ENCODE measurements around the gene BATF2. TPM values are rescaled to one million over a fixed set of nuclear protein-coding genes. Genes with fewer than 3 reads are reported as not detected.
A peak's percentile ranks its signal among the peaks of the same experiment; 100 is the strongest.

Gene BATF2
- total and polyA plus RNA-seq, 7 donors: 1.7 to 8.4 (median 2.4) TPM

- H3K4me1 ChIP-seq: peaks cover 4% of the 10 kb centered on the region
- WGBS, 3 donors: 98 to 99% (median 99%) methylated on average over 6 of the region's 6 CpGs
- DNase-seq (no peak), ATAC-seq (no peak)
- peaks cover 3 to 44% of the 10 kb centered on the region in 2 donors for H3K36me3 ChIP-seq (ENCODE audit: insufficient read depth in 1 of 2, low read depth in 1 of 2)
- no peak overlapping the region for H3K27ac ChIP-seq
- no peak overlapping the region for H3K4me3 ChIP-seq
- no peaks in the 10 kb centered on the region for H3K27me3 ChIP-seq (ENCODE audit: insufficient read depth in 3 of 3, low read length in 2 of 3)
- intact Hi-C loops (cut with DNase I): loop anchor here in 1 of 2 donors (10.0 kb wide), 1 partner anchor 173 kb away; the partner anchor contains the start of gene CDC42BPG
- H3K9me3 ChIP-seq: no peaks in the 10 kb centered on the region
- TF ChIP-seq CTCF (IDR thresholded peaks at IDR 0.05): no peak
These were observed 21.2 kb upstream of the BATF2 start for GRCh38 chr11:65017937-65018336.

- 93 to 96% (median 94%) methylated on average over 4 of the region's 4 CpGs for WGBS, 3 donors
- Histone ChIP-seq H3K27ac (no peak overlapping the region), H3K4me3 (no peak overlapping the region), H3K4me1 (peaks cover 5% of the 10 kb centered on the region), H3K9me3 (no peaks in the 10 kb centered on the region), H3K27me3 (ENCODE audit: insufficient read depth in 3 of 3, low read length in 2 of 3) (no peaks in the 10 kb centered on the region), H3K36me3 (ENCODE audit: insufficient read depth in 1 of 2, low read depth in 1 of 2) (peaks cover 0 to 37% of the 10 kb centered on the region in 2 donors)
- no peak for TF ChIP-seq CTCF (IDR thresholded peaks at IDR 0.05)
- no peak for DNase-seq
- ATAC-seq: no peak
- intact Hi-C loops (cut with DNase I): loop anchor here in 1 of 2 donors (10.0 kb wide), 1 partner anchor 172 kb away; the partner anchor contains the start of gene CDC42BPG
These were observed 19.9 kb upstream of the BATF2 start for GRCh38 chr11:65016705-65017104.

GRCh38 chr11:65014726-65015227 is 18.0 kb upstream of the BATF2 start:
- Histone ChIP-seq H3K9me3 (no peaks in the 10 kb centered on the region), H3K27ac (peak overlapping the region; percentile 97), H3K4me1 (peaks cover 5% of the 10 kb centered on the region), H3K27me3 (ENCODE audit: insufficient read depth in 3 of 3, low read length in 2 of 3) (no peaks in the 10 kb centered on the region), H3K36me3 (ENCODE audit: insufficient read depth in 1 of 2, low read depth in 1 of 2) (peaks cover 0 to 17% of the 10 kb centered on the region in 2 donors), H3K4me3 (peak overlapping the region; percentile 81)
- DNase-seq (no peak), ATAC-seq (peak in 3 of 4 donors; percentile 17 to 46 (median 28))
- TF ChIP-seq CTCF (IDR thresholded peaks at IDR 0.05): no peak
- intact Hi-C loops (cut with DNase I): loop anchor here (5.0 to 10.0 kb wide), 3 partner anchors 87 to 170 kb away; partner anchors contain the start of genes CDC42BPG (in 1 of the 2) and TM7SF2 (in 1 of the 2)
- WGBS, 3 donors: 28 to 31% (median 30%) methylated on average over 23 of the region's 23 CpGs

GRCh38 chr11:65013888-65014725 is 17.3 kb upstream of the BATF2 start, which contains the start of gene ARL2:
ARL2 (plus strand) TSS chr11:65014160; CDS start chr11:65014208, 48 bp downstream.
- TF ChIP-seq CTCF (IDR thresholded peaks at IDR 0.05): peak; percentile 86
- H3K36me3 ChIP-seq (ENCODE audit: insufficient read depth in 1 of 2, low read depth in 1 of 2): peaks cover 0 to 14% of the 10 kb centered on the region in 2 donors
- intact Hi-C loops (cut with DNase I): loop anchor here (1.0 to 10.0 kb wide), 4 partner anchors 87 to 169 kb away; partner anchors contain the start of genes CDC42BPG (in 1 of the 2) and TM7SF2 (in 1 of the 2)
- H3K4me3 ChIP-seq: peak within 1 kb of the TSS; percentile 81
- no peaks in the 10 kb centered on the region for H3K27me3 ChIP-seq (ENCODE audit: insufficient read depth in 3 of 3, low read length in 2 of 3)
- DNase-seq (peak; percentile 92 to 96), ATAC-seq (peak; percentile 90 to 96 (median 92))
- peak within 1 kb of the TSS; percentile 97 for H3K27ac ChIP-seq
- WGBS, 3 donors: 0 to 1% (median 0%) methylated on average over 64 to 96 of the region's 96 CpGs
- H3K4me1 ChIP-seq: peaks cover 5% of the 10 kb centered on the region
- H3K9me3 ChIP-seq: no peaks in the 10 kb centered on the region

Data from psoas muscle (tissue), 8 donors.